ENCODE data around the gene ARHGAP31.
"Not testable (repeated sequence)": the region's sequence is repeated elsewhere in the genome, so short reads cannot be mapped to it uniquely, and the experiment has no call there.

Gene ARHGAP31

GRCh38 chr3:119316313-119316670 lies 22.1 kb downstream of the ARHGAP31 start:
- TF ChIP-seq, protein P1, sequence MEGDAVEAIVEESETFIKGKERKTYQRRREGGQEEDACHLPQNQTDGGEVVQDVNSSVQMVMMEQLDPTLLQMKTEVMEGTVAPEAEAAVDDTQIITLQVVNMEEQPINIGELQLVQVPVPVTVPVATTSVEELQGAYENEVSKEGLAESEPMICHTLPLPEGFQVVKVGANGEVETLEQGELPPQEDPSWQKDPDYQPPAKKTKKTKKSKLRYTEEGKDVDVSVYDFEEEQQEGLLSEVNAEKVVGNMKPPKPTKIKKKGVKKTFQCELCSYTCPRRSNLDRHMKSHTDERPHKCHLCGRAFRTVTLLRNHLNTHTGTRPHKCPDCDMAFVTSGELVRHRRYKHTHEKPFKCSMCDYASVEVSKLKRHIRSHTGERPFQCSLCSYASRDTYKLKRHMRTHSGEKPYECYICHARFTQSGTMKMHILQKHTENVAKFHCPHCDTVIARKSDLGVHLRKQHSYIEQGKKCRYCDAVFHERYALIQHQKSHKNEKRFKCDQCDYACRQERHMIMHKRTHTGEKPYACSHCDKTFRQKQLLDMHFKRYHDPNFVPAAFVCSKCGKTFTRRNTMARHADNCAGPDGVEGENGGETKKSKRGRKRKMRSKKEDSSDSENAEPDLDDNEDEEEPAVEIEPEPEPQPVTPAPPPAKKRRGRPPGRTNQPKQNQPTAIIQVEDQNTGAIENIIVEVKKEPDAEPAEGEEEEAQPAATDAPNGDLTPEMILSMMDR (IDR thresholded peaks at IDR 0.05; ENCODE audit: low read depth, low read length, missing control alignments) = no peak
- in situ Hi-C loops (cut with HindIII; ENCODE audit: low pct_ligation_motif_present, low sequenced_read_pairs) = no loop called here
- H3K27ac ChIP-seq = no peak overlapping the region
- H3K27me3 ChIP-seq (replicated peaks) = no peaks in the 10 kb centered on the region
- no peak for DNase-seq
- H3K36me3 ChIP-seq (replicated peaks) = peaks cover 3% of the 10 kb centered on the region
- no peak overlapping the region for H3K4me3 ChIP-seq (ENCODE audit: low read depth, low read length)

- no peak overlapping the region for H3K27ac ChIP-seq
- DNase-seq = no peak
- H3K27me3 ChIP-seq (replicated peaks) = no peaks in the 10 kb centered on the region
- no peak overlapping the region for H3K4me3 ChIP-seq (ENCODE audit: low read depth, low read length)
- peaks cover 2% of the 10 kb centered on the region for H3K36me3 ChIP-seq (replicated peaks)
- TF ChIP-seq, protein P1 (IDR thresholded peaks at IDR 0.05; ENCODE audit: low read depth, low read length, missing control alignments) = no peak
- in situ Hi-C loops (cut with HindIII; ENCODE audit: low pct_ligation_motif_present, low sequenced_read_pairs) = no loop called here
Observed at GRCh38 chr3:119318876-119319275, 24.7 kb downstream of the ARHGAP31 start.

DNA sequence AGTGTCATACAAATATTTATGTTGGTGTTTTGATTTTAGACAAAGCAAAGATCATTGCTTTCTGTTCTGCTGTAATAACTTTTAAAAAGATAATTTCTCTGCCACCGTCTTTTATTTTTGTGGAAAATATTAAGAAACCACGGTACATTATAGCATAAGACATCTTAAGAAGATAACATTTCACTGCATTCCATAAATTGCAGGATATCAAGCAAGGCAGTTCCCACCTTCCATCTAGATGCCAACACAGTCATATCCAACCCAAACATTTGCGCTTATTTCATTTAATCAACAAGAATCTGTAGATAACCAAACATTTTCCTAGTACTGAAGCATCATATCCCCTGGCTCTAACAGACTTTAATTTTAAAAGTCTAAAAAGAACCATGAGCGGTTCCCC lies 25.1 kb downstream of the ARHGAP31 start:
- in situ Hi-C loops (cut with HindIII; ENCODE audit: low pct_ligation_motif_present, low sequenced_read_pairs) = no loop called here
- no peak for DNase-seq

DNA sequence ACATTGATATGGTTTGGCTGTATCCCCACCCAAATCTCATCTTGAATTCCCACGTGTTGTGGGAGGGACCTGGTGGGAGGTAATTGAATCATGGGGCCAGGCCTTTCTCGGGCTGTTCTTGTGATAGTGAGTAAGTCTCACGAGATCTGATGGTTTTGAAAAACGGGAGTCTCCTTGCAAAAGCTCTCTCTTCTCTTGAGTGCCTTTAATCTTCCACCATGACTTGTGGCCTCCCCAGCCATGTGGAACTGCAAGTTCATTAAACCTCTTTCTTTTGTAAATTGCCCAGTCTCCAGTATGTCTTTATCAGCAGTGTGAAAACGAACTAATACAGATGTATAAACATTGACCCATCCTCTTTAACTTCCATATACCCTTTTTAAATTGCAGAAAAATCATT lies 26.6 kb downstream of the ARHGAP31 start:
- H3K27me3 ChIP-seq (replicated peaks); H3K27ac ChIP-seq; H3K36me3 ChIP-seq (replicated peaks); H3K4me3 ChIP-seq (ENCODE audit: low read depth, low read length); DNase-seq; in situ Hi-C loops (cut with HindIII; ENCODE audit: low pct_ligation_motif_present, low sequenced_read_pairs): not testable (repeated sequence)

More for the DNA sequence above, 25.1 kb downstream of the ARHGAP31 start:
- Histone ChIP-seq H3K36me3 (replicated peaks) (no peaks in the 10 kb centered on the region), H3K4me3 (ENCODE audit: low read depth, low read length) (no peak overlapping the region), H3K27me3 (replicated peaks) (no peaks in the 10 kb centered on the region), H3K27ac (no peak overlapping the region)
- TF ChIP-seq, protein P1 (IDR thresholded peaks at IDR 0.05; ENCODE audit: low read depth, low read length, missing control alignments) = no peak

GRCh38 chr3:119322021-119322834 lies 28.0 kb downstream of the ARHGAP31 start:
- Histone ChIP-seq H3K27me3 (replicated peaks) (no peaks in the 10 kb centered on the region), H3K4me3 (ENCODE audit: low read depth, low read length) (peak overlapping the region; percentile 69), H3K27ac (peak overlapping the region; percentile 86), H3K36me3 (replicated peaks) (no peaks in the 10 kb centered on the region)
- in situ Hi-C loops (cut with HindIII; ENCODE audit: low pct_ligation_motif_present, low sequenced_read_pairs) = no loop called here
- TF ChIP-seq, protein P1 (IDR thresholded peaks at IDR 0.05; ENCODE audit: low read depth, low read length, missing control alignments) = peak; percentile 30
- DNase-seq = no peak

DNA sequence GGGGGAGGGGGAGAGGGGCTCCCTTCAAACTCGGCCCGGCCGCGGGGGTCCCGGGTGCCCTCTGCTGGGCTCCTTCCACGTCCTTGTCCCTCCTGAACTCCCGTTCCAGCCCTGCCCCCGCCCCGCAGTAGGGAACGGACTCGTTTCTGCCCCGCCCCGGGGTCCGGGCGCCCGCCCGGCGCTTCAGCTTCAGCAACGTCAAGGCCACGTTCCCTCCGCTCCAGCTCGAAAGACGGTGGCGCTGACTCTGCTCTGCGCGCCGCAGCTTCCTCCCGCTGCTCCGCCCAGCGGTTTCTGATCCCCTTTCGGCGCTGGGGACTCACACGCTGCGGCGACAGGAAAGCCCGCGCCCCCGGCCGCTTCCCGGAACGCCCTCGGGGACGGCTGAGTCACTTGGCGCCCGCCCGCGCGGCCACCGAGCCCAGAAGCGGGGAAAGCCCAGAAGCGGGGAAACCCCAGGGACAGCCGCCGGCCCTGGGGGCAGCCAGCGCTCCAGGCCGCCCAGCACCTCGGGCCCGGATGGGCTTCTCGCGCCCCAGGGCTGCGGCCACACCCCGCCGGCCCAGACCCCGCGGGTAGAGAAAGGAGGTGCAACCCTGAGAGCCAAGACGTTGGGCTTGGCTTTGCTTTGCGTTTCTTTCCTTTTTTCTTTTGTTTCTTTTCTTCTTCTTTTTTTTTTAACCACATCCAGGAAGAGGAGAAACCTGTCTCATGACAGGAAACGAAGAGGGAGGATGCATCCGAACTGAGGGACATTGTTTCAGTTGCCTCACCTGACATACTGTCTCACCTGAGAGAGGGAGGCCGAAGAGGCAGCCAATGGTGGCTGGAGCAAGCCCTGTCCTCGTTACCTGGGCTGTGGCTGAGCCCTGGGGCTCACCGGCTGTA lies 28.9 kb downstream of the ARHGAP31 start:
- TF ChIP-seq, protein P1 (IDR thresholded peaks at IDR 0.05; ENCODE audit: low read depth, low read length, missing control alignments) = no peak
- Histone ChIP-seq H3K4me3 (ENCODE audit: low read depth, low read length) (peak overlapping the region; percentile 69), H3K27me3 (replicated peaks) (no peaks in the 10 kb centered on the region), H3K27ac (peak overlapping the region; percentile 86), H3K36me3 (replicated peaks) (no peaks in the 10 kb centered on the region)
- peak; percentile 78 for DNase-seq
- in situ Hi-C loops (cut with HindIII; ENCODE audit: low pct_ligation_motif_present, low sequenced_read_pairs) = no loop called here

Measured in brain microvascular endothelial cell (primary cell).